GM10266 (cell line): ENCODE results near the gene IPO7.

Experiments
- DNase-seq: peaks from one replicate; pipeline ENCODE4 v3.0.0; 2012; ENCODE audit errors: extremely low spot score
- CTCF ChIP-seq: IDR thresholded peaks from 2 replicates; pipeline ENCODE4 v1.5.1; 2012; ENCODE audit warnings: mild to moderate bottlenecking, low read depth; ENCODE audit not compliant: control insufficient read depth, insufficient read depth; ENCODE audit errors: missing control alignments

IPO7 gene

GRCh38 chr11:9473408-9473807, 89.0 kb downstream of the IPO7 start:
- TF ChIP-seq CTCF = no peak

GRCh38 chr11:9479899-9480298, 95.4 kb downstream of the IPO7 start:
- TF ChIP-seq CTCF = no peak
- no peak for DNase-seq

More at GRCh38 chr11:9473408-9473807, 89.0 kb downstream of the IPO7 start:
- no peak for DNase-seq

- no peak for DNase-seq
- TF ChIP-seq CTCF = no peak
These were observed 104.8 kb downstream of the IPO7 start for GRCh38 chr11:9489080-9489765.

GRCh38 chr11:9490376-9490775, 105.9 kb downstream of the IPO7 start:
- no peak for TF ChIP-seq CTCF
- DNase-seq = no peak

DNA sequence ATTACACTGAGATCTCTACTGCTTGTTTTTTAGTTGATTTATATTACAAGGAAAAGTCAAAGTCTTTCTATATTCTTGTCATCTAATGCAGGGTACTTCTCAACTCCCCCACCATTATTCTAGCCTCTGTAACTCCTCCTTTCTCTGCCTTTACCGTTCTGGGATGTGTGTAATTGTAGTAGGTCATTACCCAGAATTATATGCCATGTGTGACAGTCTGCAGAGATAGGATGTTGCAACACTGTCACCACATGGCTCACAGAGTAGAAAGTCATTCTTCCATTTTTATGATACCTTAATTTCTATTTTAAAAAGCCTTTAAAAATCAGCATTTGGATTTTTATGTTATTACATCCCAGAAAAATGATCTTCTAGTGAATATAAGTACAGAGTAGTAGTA, 109.0 kb downstream of the IPO7 start:
- DNase-seq = no peak

DNA sequence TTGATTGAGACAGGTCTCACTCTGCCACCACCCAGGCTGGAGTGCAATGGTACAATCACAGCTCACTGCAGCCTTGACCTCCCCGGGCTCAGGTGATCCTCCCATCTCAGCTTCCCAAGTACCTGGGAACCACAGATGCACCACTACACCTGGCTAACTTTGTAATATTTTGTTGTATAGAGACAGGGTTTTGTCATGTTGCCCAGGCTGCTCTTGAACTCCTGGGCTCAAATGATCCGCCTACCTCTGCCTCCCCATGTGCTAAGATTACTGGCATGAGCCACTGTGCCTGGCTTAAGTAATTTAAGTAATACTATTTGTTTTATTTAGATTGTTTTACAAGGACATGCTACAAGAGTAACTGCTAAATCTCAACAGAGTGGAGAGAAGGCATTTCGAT, 109.9 kb downstream of the IPO7 start:
- no peak for TF ChIP-seq CTCF
- DNase-seq = no peak

More for the DNA sequence above, 109.0 kb downstream of the IPO7 start:
- TF ChIP-seq CTCF = no peak

- no peak for DNase-seq
- TF ChIP-seq CTCF = no peak
These were observed 111.5 kb downstream of the IPO7 start for GRCh38 chr11:9495803-9496514.
